HepG2 (cell line): ENCODE measurements around the gene TARBP2. TPM values are rescaled to one million over a fixed set of nuclear protein-coding genes. Genes with fewer than 3 reads are reported as not detected.
A peak's percentile ranks its signal among the peaks of the same experiment; 100 is the strongest.

Source experiments
- CCDC6 ChIP-seq: sonication (generic); formaldehyde crosslinking; IDR thresholded peaks from 2 replicates; pipeline ENCODE4 v1.8.1; 2022; ENCODE audit warnings: mild to moderate bottlenecking, missing genetic modification reagents, moderate library complexity
- CREM ChIP-seq, 2 experiments: sonication (generic) in 1 of 2; formaldehyde crosslinking in 1 of 2; IDR thresholded peaks; 2 replicates each; pipeline versions ENCODE4 v1.4.0 to v1.6.1; 2016 to 2020; ENCODE audit warnings: antibody characterized with exemption in 1 of 2, mild to moderate bottlenecking in 1 of 2, missing genetic modification reagents in 1 of 2
- FOSL2 ChIP-seq: sonication (generic); formaldehyde crosslinking; IDR thresholded peaks from 2 replicates; pipeline ENCODE4 v1.4.0; 2020; ENCODE audit warnings: missing genetic modification reagents
- GTF2F1 ChIP-seq: fragments of 150-350 bp; IDR thresholded peaks from 2 replicates; pipeline ENCODE4 v1.6.1; 2014; ENCODE audit warnings: low read length
- KLF12 ChIP-seq: sonication (generic); formaldehyde crosslinking; IDR thresholded peaks from 2 replicates; pipeline ENCODE4 v1.4.0; 2020; ENCODE audit warnings: missing genetic modification reagents, borderline replicate concordance
- MYPOP ChIP-seq: sonication (generic); formaldehyde crosslinking; IDR thresholded peaks from 2 replicates; pipeline ENCODE4 v1.8.1; 2023; ENCODE audit warnings: mild to moderate bottlenecking, moderate library complexity, missing genetic modification reagents
- NFKB2 ChIP-seq: sonication (generic); formaldehyde crosslinking; IDR thresholded peaks from 2 replicates; pipeline ENCODE4 v1.4.0; 2020; ENCODE audit warnings: missing genetic modification reagents, borderline replicate concordance
- NR2C2 ChIP-seq: sonication (generic); formaldehyde crosslinking; IDR thresholded peaks from 2 replicates; pipeline ENCODE4 v1.4.0; 2020; ENCODE audit warnings: missing genetic modification reagents, mild to moderate bottlenecking, moderate library complexity, borderline replicate concordance
- NR2F2 ChIP-seq: IDR thresholded peaks from 2 replicates; pipeline ENCODE4 v1.6.1; 2012; ENCODE audit warnings: low read depth, inconsistent platforms, borderline replicate concordance
- PHF21A ChIP-seq: sonication (generic); formaldehyde crosslinking; IDR thresholded peaks from 2 replicates; pipeline ENCODE4 v1.5.0; 2020; ENCODE audit warnings: mild to moderate bottlenecking, missing genetic modification reagents
- RCOR2 ChIP-seq: IDR thresholded peaks from 2 replicates; pipeline ENCODE4 v1.6.1; 2016; ENCODE audit warnings: missing biosample characterization, missing genetic modification reagents
- TARDBP ChIP-seq: sonication (generic); formaldehyde crosslinking; IDR thresholded peaks from 2 replicates; pipeline ENCODE4 v1.8.0; 2022; ENCODE audit warnings: mild to moderate bottlenecking, missing genetic modification reagents
- ZBTB38 ChIP-seq: sonication (generic); formaldehyde crosslinking; IDR thresholded peaks from 2 replicates; pipeline ENCODE4 v1.5.1; 2020; ENCODE audit warnings: mild to moderate bottlenecking, missing genetic modification reagents
- ZBTB7A ChIP-seq: sonication (generic); formaldehyde crosslinking; IDR thresholded peaks from 2 replicates; pipeline ENCODE4 v1.8.0; 2022; ENCODE audit warnings: mild to moderate bottlenecking, missing genetic modification reagents
- ZC3H13 ChIP-seq: sonication (generic); formaldehyde crosslinking; IDR thresholded peaks from 2 replicates; pipeline ENCODE4 v1.8.1; 2023; ENCODE audit warnings: mild to moderate bottlenecking, missing genetic modification reagents, moderate library complexity
- ZFY ChIP-seq: sonication (generic); formaldehyde crosslinking; IDR thresholded peaks from 2 replicates; pipeline ENCODE4 v1.4.0; 2020; ENCODE audit warnings: missing genetic modification reagents
- ZMYM4 ChIP-seq: sonication (generic); formaldehyde crosslinking; IDR thresholded peaks from 2 replicates; pipeline ENCODE4 v1.8.1; 2023; ENCODE audit warnings: mild to moderate bottlenecking, missing genetic modification reagents
- ZNF383 ChIP-seq: sonication (generic); formaldehyde crosslinking; IDR thresholded peaks from 2 replicates; pipeline ENCODE4 v1.4.0; 2020; ENCODE audit warnings: missing genetic modification reagents, mild to moderate bottlenecking, borderline replicate concordance
- ZNF446 ChIP-seq: sonication (generic); formaldehyde crosslinking; IDR thresholded peaks from 2 replicates; pipeline ENCODE4 v1.5.0; 2020; ENCODE audit warnings: mild to moderate bottlenecking, missing genetic modification reagents
- ZNF558 ChIP-seq: sonication (generic); formaldehyde crosslinking; IDR thresholded peaks from 2 replicates; pipeline ENCODE4 v1.9.0; 2022; ENCODE audit warnings: mild to moderate bottlenecking, missing genetic modification reagents, borderline replicate concordance
- ZNF567 ChIP-seq: sonication (generic); formaldehyde crosslinking; IDR thresholded peaks from 2 replicates; pipeline ENCODE4 v1.8.1; 2023; ENCODE audit warnings: mild to moderate bottlenecking, missing genetic modification reagents, borderline replicate concordance
- ZNF615 ChIP-seq: sonication (generic); formaldehyde crosslinking; IDR thresholded peaks from 2 replicates; pipeline ENCODE4 v1.5.0; 2020; ENCODE audit warnings: mild to moderate bottlenecking, missing genetic modification reagents, borderline replicate concordance
- ZNF674 ChIP-seq: sonication (generic); formaldehyde crosslinking; IDR thresholded peaks from 2 replicates; pipeline ENCODE4 v1.5.0; 2020; ENCODE audit warnings: low read depth, mild to moderate bottlenecking, missing genetic modification reagents
- polyA plus RNA-seq, 8 experiments: library from polyadenylated mRNA; depleted of rRNA in 3 of 8; stranded (reverse) in 7 of 8; unstranded in 1 of 8; fragments of >200 nt; fragmentation: Illumina TruSeq in 4 of 8; extraction: Trizol in 4 of 8; gene quantifications; 2 replicates each; pipeline versions ENCODE4 v1.2.1 to v1.2.3, GENCODE V29; 2011 to 2016; ENCODE audit warnings: low read depth in 4 of 8, missing spikeins in 1 of 8, mixed read lengths in 1 of 8; ENCODE audit not compliant: insufficient read depth in 1 of 8
- total RNA-seq, 5 experiments: library from RNA; depleted of rRNA; stranded (reverse); fragments of >200 nt; fragmentation: Illumina TruSeq; extraction: Trizol; gene quantifications; 2 replicates each; pipeline ENCODE4 v1.2.3, GENCODE V29; 2016; ENCODE audit warnings: low read depth in 1 of 5
- TF ChIP-seq, protein P1 (sequence below): sonication (generic); formaldehyde crosslinking; IDR thresholded peaks from 2 replicates; pipeline ENCODE4 v1.4.0; 2020; ENCODE audit warnings: mild to moderate bottlenecking, missing genetic modification reagents
- TF ChIP-seq, protein P2 (sequence below): sonication (generic); formaldehyde crosslinking; IDR thresholded peaks from 2 replicates; pipeline ENCODE4 v1.8.1; 2023; ENCODE audit warnings: mild to moderate bottlenecking, missing genetic modification reagents
- TF ChIP-seq, protein P3 (sequence below): sonication (generic); formaldehyde crosslinking; IDR thresholded peaks from 2 replicates; pipeline ENCODE4 v1.4.0; 2020; ENCODE audit warnings: mild to moderate bottlenecking, low read depth, missing genetic modification reagents

TARBP2 gene
- total and polyA plus RNA-seq, 2 of the 13 experiments (the other 11 are each of a cell fraction or from before 2014, with no cell fraction given) = 47.0 to 55.5 TPM

DNA sequence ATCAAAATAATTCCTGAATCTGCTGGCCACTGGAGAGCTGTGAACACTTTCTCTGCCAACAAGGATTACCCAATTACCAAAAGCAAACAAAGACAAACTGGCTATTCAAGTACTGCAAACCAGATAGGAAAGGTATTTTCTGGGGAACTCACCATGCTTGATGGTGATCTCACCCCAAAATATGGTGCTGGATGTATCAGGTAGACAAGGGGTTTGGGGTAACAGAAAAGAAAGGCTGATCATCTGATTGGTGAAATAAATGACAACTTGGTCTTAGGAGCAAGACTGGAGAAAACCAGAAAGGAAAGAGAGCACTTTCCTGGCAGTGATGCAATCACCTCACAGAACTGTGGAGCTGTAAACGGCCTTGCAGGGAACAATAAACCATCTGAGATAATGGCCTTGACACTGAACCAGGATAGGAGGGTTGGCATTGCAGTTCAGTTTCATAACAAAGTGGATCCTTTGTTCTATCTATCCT, 37.2 kb downstream of the TARBP2 start (continued):
- TF ChIP-seq, protein P1, sequence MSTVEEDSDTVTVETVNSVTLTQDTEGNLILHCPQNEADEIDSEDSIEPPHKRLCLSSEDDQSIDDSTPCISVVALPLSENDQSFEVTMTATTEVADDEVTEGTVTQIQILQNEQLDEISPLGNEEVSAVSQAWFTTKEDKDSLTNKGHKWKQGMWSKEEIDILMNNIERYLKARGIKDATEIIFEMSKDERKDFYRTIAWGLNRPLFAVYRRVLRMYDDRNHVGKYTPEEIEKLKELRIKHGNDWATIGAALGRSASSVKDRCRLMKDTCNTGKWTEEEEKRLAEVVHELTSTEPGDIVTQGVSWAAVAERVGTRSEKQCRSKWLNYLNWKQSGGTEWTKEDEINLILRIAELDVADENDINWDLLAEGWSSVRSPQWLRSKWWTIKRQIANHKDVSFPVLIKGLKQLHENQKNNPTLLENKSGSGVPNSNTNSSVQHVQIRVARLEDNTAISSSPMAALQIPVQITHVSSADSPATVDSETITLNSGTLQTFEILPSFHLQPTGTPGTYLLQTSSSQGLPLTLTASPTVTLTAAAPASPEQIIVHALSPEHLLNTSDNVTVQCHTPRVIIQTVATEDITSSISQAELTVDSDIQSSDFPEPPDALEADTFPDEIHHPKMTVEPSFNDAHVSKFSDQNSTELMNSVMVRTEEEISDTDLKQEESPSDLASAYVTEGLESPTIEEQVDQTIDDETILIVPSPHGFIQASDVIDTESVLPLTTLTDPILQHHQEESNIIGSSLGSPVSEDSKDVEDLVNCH (CRISPR knock-in tag) = no peak
- TF ChIP-seq ZNF558 (no peak), MYPOP (CRISPR knock-in tag) (peak; percentile 65; the same call in 1 of the 2 replicates), TARDBP (CRISPR knock-in tag) (peak; percentile 50; the same call in 1 of the 2 replicates), KLF12 (CRISPR knock-in tag) (peak; percentile 68; the same call in 1 of the 2 replicates), CCDC6 (CRISPR knock-in tag) (no peak), ZBTB7A (CRISPR knock-in tag) (no peak), ZNF383 (CRISPR knock-in tag) (no peak), NFKB2 (CRISPR knock-in tag) (no peak), FOSL2 (CRISPR knock-in tag) (peak; percentile 74), RCOR2 (CRISPR knock-in tag) (peak; percentile 81), NR2C2 (CRISPR knock-in tag) (peak; percentile 63; the same call in 1 of the 2 replicates), ZNF446 (CRISPR knock-in tag) (no peak), ZNF615 (CRISPR knock-in tag) (no peak), ZMYM4 (CRISPR knock-in tag) (0 out of 2 replicates have a peak, but pooled peaks have one; percentile 30), ZC3H13 (CRISPR knock-in tag) (no peak), ZBTB38 (CRISPR knock-in tag) (no peak), ZFY (0 out of 2 replicates have a peak, but pooled peaks have one; percentile 23), PHF21A (CRISPR knock-in tag) (peak; percentile 64; the same call in 1 of the 2 replicates), GTF2F1 (no peak), ZNF674 (CRISPR knock-in tag) (no peak), ZNF567 (CRISPR knock-in tag) (no peak; the same call in 1 of the 2 replicates), NR2F2 (peak; percentile 63; the same call in 1 of the 2 replicates), CREM (IDR thresholded peaks at IDR 0.05) (peak; percentile 81), CREM (CRISPR knock-in tag; IDR thresholded peaks at IDR 0.05) (no peak)
- TF ChIP-seq, protein P2, sequence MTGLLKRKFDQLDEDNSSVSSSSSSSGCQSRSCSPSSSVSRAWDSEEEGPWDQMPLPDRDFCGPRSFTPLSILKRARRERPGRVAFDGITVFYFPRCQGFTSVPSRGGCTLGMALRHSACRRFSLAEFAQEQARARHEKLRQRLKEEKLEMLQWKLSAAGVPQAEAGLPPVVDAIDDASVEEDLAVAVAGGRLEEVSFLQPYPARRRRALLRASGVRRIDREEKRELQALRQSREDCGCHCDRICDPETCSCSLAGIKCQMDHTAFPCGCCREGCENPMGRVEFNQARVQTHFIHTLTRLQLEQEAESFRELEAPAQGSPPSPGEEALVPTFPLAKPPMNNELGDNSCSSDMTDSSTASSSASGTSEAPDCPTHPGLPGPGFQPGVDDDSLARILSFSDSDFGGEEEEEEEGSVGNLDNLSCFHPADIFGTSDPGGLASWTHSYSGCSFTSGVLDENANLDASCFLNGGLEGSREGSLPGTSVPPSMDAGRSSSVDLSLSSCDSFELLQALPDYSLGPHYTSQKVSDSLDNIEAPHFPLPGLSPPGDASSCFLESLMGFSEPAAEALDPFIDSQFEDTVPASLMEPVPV = no peak
- TF ChIP-seq, protein P3, sequence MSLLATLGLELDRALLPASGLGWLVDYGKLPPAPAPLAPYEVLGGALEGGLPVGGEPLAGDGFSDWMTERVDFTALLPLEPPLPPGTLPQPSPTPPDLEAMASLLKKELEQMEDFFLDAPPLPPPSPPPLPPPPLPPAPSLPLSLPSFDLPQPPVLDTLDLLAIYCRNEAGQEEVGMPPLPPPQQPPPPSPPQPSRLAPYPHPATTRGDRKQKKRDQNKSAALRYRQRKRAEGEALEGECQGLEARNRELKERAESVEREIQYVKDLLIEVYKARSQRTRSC (CRISPR knock-in tag) = no peak
